Stimulated activated memory B cell treated with anti-CD40 and anti-IgM and Interleukin-4, amounts not matched to agents 10 μg/mL and 1 μg/mL and 100 μg/mL, for 72 hours (primary cell): Measurements from ENCODE around the gene DYRK4.
A peak's percentile ranks its signal among the peaks of the same experiment; 100 is the strongest.

Experiments used
- ATAC-seq: fragments of 150-1000 bp; cut with Tn5 transposase; 2 replicates; pipeline ENCODE4 v1.10.0; 2021
- H3K27ac Mint-ChIP-seq: one replicate; pipeline ENCODE4 v1.8.0; 2022; ENCODE audit warnings: mild to moderate bottlenecking, mixed read lengths
- H3K27me3 Mint-ChIP-seq: one replicate; pipeline ENCODE4 v1.8.0; 2022; ENCODE audit warnings: mixed read lengths
- H3K36me3 Mint-ChIP-seq: one replicate; pipeline ENCODE4 v1.8.0; 2022; ENCODE audit warnings: mixed read lengths
- H3K4me1 Mint-ChIP-seq: one replicate; pipeline ENCODE4 v1.8.0; 2022; ENCODE audit warnings: mixed read lengths
- H3K4me3 Mint-ChIP-seq: one replicate; pipeline ENCODE4 v1.8.0; 2022; ENCODE audit warnings: mild to moderate bottlenecking, moderate library complexity, mixed read lengths
- H3K9me3 Mint-ChIP-seq: one replicate; pipeline ENCODE4 v1.8.0; 2022; ENCODE audit warnings: mixed read lengths

Gene DYRK4

DNA sequence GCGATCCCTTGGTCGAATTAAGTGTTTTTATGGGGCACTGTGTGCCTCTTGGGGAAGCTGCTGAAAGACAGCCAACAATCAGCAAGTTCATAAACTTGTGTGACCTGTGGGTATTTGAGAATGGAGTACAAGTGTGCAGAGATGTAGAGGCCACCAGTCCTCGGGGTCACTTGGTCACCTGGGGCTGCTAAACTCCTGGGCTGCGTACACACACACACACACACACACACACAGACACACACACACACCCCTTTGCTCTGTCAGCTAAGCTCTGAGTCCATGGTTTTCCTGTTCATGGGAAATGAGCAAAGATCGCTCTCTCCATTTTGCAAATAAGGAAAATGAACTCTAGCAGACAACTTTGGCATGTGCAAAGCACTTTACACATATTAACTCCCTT is 24.5 kb downstream of the DYRK4 start:
- no peaks in the 10 kb centered on the region for H3K9me3 Mint-ChIP-seq
- ATAC-seq, result no peak
- no peak overlapping the region for H3K27ac Mint-ChIP-seq
- peaks cover 16% of the 10 kb centered on the region for H3K36me3 Mint-ChIP-seq
- no peak overlapping the region for H3K4me3 Mint-ChIP-seq
- no peaks in the 10 kb centered on the region for H3K27me3 Mint-ChIP-seq
- H3K4me1 Mint-ChIP-seq, result peaks cover 10% of the 10 kb centered on the region

DNA sequence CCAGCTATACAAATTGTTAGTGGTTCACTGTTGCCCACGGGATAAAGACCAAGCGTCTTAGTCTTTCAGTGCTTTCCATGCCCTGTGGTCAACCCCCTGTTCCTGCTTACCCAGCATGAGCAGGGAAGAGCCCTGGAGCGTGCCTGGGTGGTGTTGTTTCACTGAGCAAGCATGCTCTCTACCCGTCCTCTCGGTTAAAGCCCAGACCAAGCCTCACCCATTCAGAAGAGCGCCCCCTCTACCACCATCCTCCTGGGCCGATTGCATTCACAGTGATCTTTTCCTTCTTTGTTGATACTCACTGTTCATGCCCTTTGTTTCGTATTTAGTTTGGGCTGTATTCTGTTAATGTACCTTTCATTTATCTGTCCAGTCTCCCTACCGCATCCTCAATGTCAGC is 25.1 kb downstream of the DYRK4 start:
- no peaks in the 10 kb centered on the region for H3K9me3 Mint-ChIP-seq
- H3K27ac Mint-ChIP-seq, result no peak overlapping the region

GRCh38 chr12:4588916-4589315 is 26.9 kb downstream of the DYRK4 start:
- no peak for ATAC-seq
- H3K4me1 Mint-ChIP-seq, result peaks cover 6% of the 10 kb centered on the region
- no peak overlapping the region for H3K4me3 Mint-ChIP-seq
- no peaks in the 10 kb centered on the region for H3K27me3 Mint-ChIP-seq
- H3K9me3 Mint-ChIP-seq, result no peaks in the 10 kb centered on the region
- peaks cover 22% of the 10 kb centered on the region for H3K36me3 Mint-ChIP-seq
- H3K27ac Mint-ChIP-seq, result no peak overlapping the region

More for the DNA sequence above, 25.1 kb downstream of the DYRK4 start:
- no peaks in the 10 kb centered on the region for H3K27me3 Mint-ChIP-seq
- ATAC-seq, result no peak
- H3K36me3 Mint-ChIP-seq, result peaks cover 17% of the 10 kb centered on the region
- peaks cover 10% of the 10 kb centered on the region for H3K4me1 Mint-ChIP-seq
- no peak overlapping the region for H3K4me3 Mint-ChIP-seq

DNA sequence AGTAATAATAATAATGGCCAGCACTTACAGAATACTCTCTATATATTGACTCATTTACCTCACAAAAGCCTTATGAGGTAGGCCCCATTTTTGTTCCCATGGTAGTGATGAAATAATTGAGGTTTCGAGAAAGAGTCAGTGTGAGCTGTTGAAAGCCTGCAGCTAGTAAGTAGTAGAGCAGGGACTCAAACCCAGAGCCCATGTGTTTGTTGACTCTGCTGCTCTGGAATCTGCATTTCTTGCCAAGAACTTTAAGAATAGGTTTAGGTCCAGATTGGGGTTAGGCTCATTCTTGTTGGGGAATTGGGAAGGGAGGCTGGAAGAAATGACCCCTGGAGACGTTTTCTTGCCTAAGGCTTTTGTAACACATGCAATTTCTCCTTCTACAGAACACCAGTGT is 27.9 kb downstream of the DYRK4 start:
- ATAC-seq, result no peak
- no peaks in the 10 kb centered on the region for H3K27me3 Mint-ChIP-seq
- no peak overlapping the region for H3K4me3 Mint-ChIP-seq

DNA sequence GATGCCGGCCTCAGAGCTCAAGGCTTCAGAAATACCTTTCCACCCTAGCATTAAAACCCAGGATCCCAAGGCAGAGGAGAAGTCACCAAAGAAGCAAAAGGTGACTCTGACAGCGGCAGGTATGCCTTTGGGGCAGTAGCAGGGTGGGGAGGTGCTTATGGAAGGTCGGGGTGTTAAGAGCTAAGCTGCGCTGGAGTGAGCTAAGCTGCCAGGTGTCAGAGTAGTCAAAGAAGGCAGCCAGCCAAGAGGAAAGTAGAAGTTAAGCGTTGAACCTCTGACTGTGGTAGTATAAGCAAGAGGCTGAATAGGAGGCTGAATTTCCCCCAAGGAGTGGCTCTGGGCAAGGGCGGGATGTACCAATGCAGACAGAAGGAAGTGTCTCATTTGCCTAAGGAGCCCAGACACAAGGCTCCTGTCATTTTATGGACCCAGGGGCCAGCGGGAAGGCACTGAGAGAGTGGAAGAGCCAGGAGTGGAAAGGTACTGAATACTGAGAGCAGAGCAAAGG is 29.2 kb downstream of the DYRK4 start:
- no peak for ATAC-seq
- Mint-ChIP-seq H3K4me3 (no peak overlapping the region), H3K27me3 (no peaks in the 10 kb centered on the region), H3K36me3 (peaks cover 23% of the 10 kb centered on the region), H3K9me3 (no peaks in the 10 kb centered on the region), H3K4me1 (no peaks in the 10 kb centered on the region), H3K27ac (no peak overlapping the region)

More for the DNA sequence above, 27.9 kb downstream of the DYRK4 start:
- H3K27ac Mint-ChIP-seq, result no peak overlapping the region
- H3K36me3 Mint-ChIP-seq, result peaks cover 22% of the 10 kb centered on the region
- H3K9me3 Mint-ChIP-seq, result no peaks in the 10 kb centered on the region
- no peaks in the 10 kb centered on the region for H3K4me1 Mint-ChIP-seq

DNA sequence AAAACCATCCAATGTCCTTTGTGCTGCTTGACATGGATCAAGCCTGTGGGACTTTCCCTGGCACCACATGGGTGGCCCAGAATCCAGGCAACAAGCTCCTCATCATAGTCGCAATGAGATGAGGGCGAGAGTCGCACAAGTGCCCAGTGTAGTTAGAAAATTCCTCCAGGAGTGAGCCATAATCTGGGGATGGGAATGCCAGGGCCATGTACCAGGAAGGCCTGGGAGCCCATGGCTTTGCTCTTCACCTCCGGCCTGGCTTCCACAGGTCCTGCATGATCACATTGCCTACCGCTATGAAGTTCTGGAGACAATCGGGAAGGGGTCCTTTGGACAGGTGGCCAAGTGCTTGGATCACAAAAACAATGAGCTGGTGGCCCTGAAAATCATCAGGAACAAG is 33.9 kb downstream of the DYRK4 start:
- Mint-ChIP-seq H3K36me3 (peaks cover 22% of the 10 kb centered on the region), H3K27ac (no peak overlapping the region), H3K9me3 (no peaks in the 10 kb centered on the region), H3K4me3 (no peak overlapping the region), H3K27me3 (no peaks in the 10 kb centered on the region), H3K4me1 (no peaks in the 10 kb centered on the region)
- no peak for ATAC-seq

- no peaks in the 10 kb centered on the region for H3K27me3 Mint-ChIP-seq
- no peaks in the 10 kb centered on the region for H3K9me3 Mint-ChIP-seq
- peaks cover 19% of the 10 kb centered on the region for H3K4me1 Mint-ChIP-seq
- H3K27ac Mint-ChIP-seq, result no peak overlapping the region
- no peak for ATAC-seq
- H3K36me3 Mint-ChIP-seq, result peaks cover 6% of the 10 kb centered on the region
- no peak overlapping the region for H3K4me3 Mint-ChIP-seq
Measured at GRCh38 chr12:4603421-4603820, 41.4 kb downstream of the DYRK4 start.

DNA sequence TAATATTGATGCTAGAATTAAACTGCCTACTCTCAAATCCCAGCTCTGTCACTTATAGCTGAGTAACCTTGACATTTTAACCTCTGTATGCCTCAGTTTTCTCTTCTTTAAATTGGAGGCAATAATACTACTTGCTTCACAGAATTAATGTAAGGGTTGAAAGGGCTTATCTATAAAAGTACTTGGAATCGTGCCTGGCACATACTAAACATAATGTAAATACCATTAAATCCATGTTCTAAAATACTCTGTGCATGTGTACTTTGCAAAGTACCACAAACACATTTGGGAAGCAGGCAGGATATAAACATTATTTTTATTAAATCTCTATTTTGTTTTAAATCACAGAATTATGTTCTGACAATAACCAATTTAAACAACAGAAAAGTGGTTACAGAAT is 41.9 kb downstream of the DYRK4 start:
- H3K9me3 Mint-ChIP-seq, result no peaks in the 10 kb centered on the region
- ATAC-seq, result no peak
- no peaks in the 10 kb centered on the region for H3K27me3 Mint-ChIP-seq
- peaks cover 6% of the 10 kb centered on the region for H3K36me3 Mint-ChIP-seq
- H3K27ac Mint-ChIP-seq, result no peak overlapping the region
- H3K4me3 Mint-ChIP-seq, result no peak overlapping the region
- peaks cover 19% of the 10 kb centered on the region for H3K4me1 Mint-ChIP-seq

DNA sequence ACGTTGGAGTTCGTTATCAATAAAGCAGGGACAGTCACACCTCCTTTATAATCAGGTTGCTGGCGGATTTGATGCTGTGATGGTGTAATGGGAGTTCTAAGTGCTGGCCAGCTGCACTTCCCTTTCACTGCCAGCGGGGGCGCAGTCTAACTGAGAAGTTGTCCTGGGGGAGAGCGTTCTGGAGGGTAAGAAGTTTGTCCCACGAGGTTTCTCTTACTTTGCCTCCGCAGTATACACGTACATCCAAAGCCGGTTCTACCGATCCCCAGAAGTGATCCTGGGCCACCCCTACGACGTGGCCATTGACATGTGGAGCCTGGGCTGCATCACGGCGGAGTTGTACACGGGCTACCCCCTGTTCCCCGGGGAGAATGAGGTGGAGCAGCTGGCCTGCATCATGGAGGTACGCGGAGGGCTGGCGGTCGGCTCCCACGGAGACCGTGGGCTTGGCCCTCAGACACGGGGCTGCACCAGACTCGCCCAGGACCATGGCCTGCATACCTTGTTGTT is 42.7 kb downstream of the DYRK4 start:
- no peaks in the 10 kb centered on the region for H3K27me3 Mint-ChIP-seq
- peak overlapping the region; percentile 99 for H3K4me3 Mint-ChIP-seq
- ATAC-seq, result peak; percentile 95
- H3K27ac Mint-ChIP-seq, result peak overlapping the region; percentile 90
- H3K9me3 Mint-ChIP-seq, result no peaks in the 10 kb centered on the region
- H3K36me3 Mint-ChIP-seq, result peaks cover 10% of the 10 kb centered on the region
- H3K4me1 Mint-ChIP-seq, result peaks cover 19% of the 10 kb centered on the region

DNA sequence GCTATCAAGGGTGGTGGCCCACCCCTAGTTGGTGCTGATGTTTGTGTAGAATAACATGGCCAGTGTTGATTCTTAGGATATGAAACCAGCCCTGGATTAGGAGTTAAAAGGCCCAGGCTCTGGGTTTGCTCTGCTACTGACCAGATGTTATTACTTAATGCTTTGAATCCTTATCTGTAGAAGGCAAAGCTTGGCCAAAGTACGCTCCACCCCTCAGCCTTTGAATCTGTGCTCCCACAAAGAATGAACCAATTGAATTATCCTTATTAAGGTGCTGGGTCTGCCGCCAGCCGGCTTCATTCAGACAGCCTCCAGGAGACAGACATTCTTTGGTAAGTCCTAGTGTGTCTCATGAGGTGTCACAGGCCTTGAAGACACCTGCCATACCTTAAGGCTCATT is 45.0 kb downstream of the DYRK4 start:
- H3K4me1 Mint-ChIP-seq, result peaks cover 19% of the 10 kb centered on the region
- no peaks in the 10 kb centered on the region for H3K27me3 Mint-ChIP-seq
- H3K36me3 Mint-ChIP-seq, result peaks cover 24% of the 10 kb centered on the region
- H3K9me3 Mint-ChIP-seq, result no peaks in the 10 kb centered on the region
- no peak for ATAC-seq
- H3K4me3 Mint-ChIP-seq, result no peak overlapping the region
- H3K27ac Mint-ChIP-seq, result no peak overlapping the region

GRCh38 chr12:4609071-4609470 is 47.1 kb downstream of the DYRK4 start:
- Mint-ChIP-seq H3K27me3 (no peaks in the 10 kb centered on the region), H3K9me3 (no peaks in the 10 kb centered on the region), H3K27ac (no peak overlapping the region), H3K36me3 (peaks cover 39% of the 10 kb centered on the region), H3K4me3 (no peak overlapping the region), H3K4me1 (peaks cover 19% of the 10 kb centered on the region)
- no peak for ATAC-seq

- H3K4me3 Mint-ChIP-seq, result no peak overlapping the region
- no peak overlapping the region for H3K27ac Mint-ChIP-seq
- peaks cover 53% of the 10 kb centered on the region for H3K36me3 Mint-ChIP-seq
- H3K4me1 Mint-ChIP-seq, result peaks cover 11% of the 10 kb centered on the region
- no peaks in the 10 kb centered on the region for H3K27me3 Mint-ChIP-seq
- no peak for ATAC-seq
- H3K9me3 Mint-ChIP-seq, result no peaks in the 10 kb centered on the region
Measured at GRCh38 chr12:4610481-4610880, 48.5 kb downstream of the DYRK4 start.

DNA sequence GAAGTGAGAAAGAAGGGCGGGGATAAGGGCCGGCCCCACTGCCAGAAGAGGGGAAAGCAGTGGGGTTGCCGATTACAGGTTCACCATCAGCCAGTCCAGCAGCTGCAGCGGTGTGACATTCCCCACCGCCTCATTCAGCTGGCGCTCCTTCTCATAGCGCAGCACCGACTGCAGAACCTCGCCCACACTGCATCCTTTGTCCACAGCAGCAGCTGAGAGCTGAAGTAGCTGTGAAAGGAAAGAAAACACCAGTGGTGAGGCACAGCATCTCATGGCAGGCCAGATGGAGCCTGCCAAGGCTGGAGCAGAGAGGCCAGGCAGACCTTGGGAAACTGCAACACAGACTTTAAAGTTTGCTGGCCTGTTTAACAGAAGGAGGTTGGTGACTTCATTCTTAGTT is 53.7 kb downstream of the DYRK4 start:
- no peaks in the 10 kb centered on the region for H3K4me1 Mint-ChIP-seq
- H3K36me3 Mint-ChIP-seq, result peaks cover 38% of the 10 kb centered on the region
- no peak overlapping the region for H3K4me3 Mint-ChIP-seq
- no peaks in the 10 kb centered on the region for H3K27me3 Mint-ChIP-seq
- H3K9me3 Mint-ChIP-seq, result no peaks in the 10 kb centered on the region
- no peak for ATAC-seq
- no peak overlapping the region for H3K27ac Mint-ChIP-seq

DNA sequence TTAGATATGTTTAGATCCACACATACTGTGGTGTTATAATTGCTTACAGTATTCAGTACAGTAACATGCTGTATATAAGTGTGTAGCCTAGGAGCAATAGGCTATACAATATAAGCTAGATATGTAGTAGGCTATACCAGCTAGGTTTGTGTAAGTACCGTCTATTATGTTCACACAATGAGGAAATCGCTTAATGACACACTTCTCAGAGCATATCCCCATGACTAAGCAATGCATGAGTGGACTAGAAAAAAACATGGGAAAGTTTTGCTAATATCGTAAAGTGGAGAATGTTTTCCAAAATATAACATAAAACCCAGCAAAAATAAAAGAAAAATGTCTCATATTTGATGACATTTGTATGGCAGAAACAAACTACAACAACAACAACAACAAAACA is 59.5 kb downstream of the DYRK4 start:
- ATAC-seq, result no peak
- Mint-ChIP-seq H3K4me3 (no peak overlapping the region), H3K27me3 (no peaks in the 10 kb centered on the region), H3K27ac (no peak overlapping the region), H3K4me1 (no peaks in the 10 kb centered on the region), H3K36me3 (no peaks in the 10 kb centered on the region), H3K9me3 (peaks cover 3% of the 10 kb centered on the region)

GRCh38 chr12:4626543-4626942 is 64.5 kb downstream of the DYRK4 start:
- Mint-ChIP-seq H3K4me1 (no peaks in the 10 kb centered on the region), H3K4me3 (no peak overlapping the region), H3K27ac (no peak overlapping the region), H3K9me3 (peaks cover 5% of the 10 kb centered on the region), H3K36me3 (no peaks in the 10 kb centered on the region), H3K27me3 (no peaks in the 10 kb centered on the region)
- no peak for ATAC-seq

- peaks cover 2% of the 10 kb centered on the region for H3K9me3 Mint-ChIP-seq
- no peak overlapping the region for H3K27ac Mint-ChIP-seq
- H3K4me1 Mint-ChIP-seq, result no peaks in the 10 kb centered on the region
- no peaks in the 10 kb centered on the region for H3K27me3 Mint-ChIP-seq
- no peak overlapping the region for H3K4me3 Mint-ChIP-seq
- no peaks in the 10 kb centered on the region for H3K36me3 Mint-ChIP-seq
- no peak for ATAC-seq
Measured at GRCh38 chr12:4628406-4628805, 66.4 kb downstream of the DYRK4 start.

GRCh38 chr12:4630262-4630661 is 68.3 kb downstream of the DYRK4 start:
- H3K27ac Mint-ChIP-seq, result no peak overlapping the region
- no peak for ATAC-seq
- no peaks in the 10 kb centered on the region for H3K27me3 Mint-ChIP-seq
- H3K4me1 Mint-ChIP-seq, result no peaks in the 10 kb centered on the region
- H3K4me3 Mint-ChIP-seq, result no peak overlapping the region
- H3K9me3 Mint-ChIP-seq, result peaks cover 2% of the 10 kb centered on the region
- H3K36me3 Mint-ChIP-seq, result no peaks in the 10 kb centered on the region
